ENCODE results near the gene TSTD1. TPM values are rescaled to one million over a fixed set of nuclear protein-coding genes. Genes with fewer than 3 reads are reported as not detected.
"Not testable (repeated sequence)": the region's sequence is repeated elsewhere in the genome, so short reads cannot be mapped to it uniquely, and the experiment has no call there.

The TSTD1 gene
- total and polyA plus RNA-seq, 9 donors: 22.4 to 36.7 (median 26.1) TPM

DNA sequence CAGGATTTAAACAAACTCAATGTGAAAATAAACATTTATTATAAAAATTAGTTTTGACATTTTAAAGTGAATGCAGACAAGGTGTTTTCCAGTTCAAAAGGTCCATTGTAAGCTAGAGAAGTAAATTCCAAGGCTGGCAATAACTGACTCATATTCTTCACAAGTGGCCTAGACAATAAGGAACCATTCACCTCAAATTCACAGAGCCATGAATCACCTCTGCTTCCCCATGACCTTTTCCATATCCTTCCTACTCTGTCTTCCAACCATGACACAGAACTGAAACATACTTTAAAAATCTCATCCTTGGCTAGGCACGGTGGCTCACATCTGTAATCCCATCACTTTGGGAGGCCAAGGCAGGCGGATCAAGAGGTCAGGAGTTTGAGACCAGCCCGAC is 42.6 kb downstream of the TSTD1 start:
- H3K27ac ChIP-seq (ENCODE audit: low read length): no peak overlapping the region
- H3K4me3 ChIP-seq (ENCODE audit: low read length): no peak overlapping the region
- no peaks in the 10 kb centered on the region for H3K27me3 ChIP-seq (ENCODE audit: control insufficient read depth, insufficient read depth, low read length)
- WGBS (ENCODE audit: insufficient coverage): 82% methylated on average over 2 of the region's 3 CpGs
- H3K9me3 ChIP-seq (replicated peaks; ENCODE audit: control insufficient read depth, low read depth, low read length): no peaks in the 10 kb centered on the region
- H3K4me1 ChIP-seq (ENCODE audit: control insufficient read depth, insufficient read depth, low read length): no peaks in the 10 kb centered on the region
- peaks cover 17% of the 10 kb centered on the region for H3K36me3 ChIP-seq (ENCODE audit: control insufficient read depth, insufficient read depth, low read length)
- DNase-seq: no peak

DNA sequence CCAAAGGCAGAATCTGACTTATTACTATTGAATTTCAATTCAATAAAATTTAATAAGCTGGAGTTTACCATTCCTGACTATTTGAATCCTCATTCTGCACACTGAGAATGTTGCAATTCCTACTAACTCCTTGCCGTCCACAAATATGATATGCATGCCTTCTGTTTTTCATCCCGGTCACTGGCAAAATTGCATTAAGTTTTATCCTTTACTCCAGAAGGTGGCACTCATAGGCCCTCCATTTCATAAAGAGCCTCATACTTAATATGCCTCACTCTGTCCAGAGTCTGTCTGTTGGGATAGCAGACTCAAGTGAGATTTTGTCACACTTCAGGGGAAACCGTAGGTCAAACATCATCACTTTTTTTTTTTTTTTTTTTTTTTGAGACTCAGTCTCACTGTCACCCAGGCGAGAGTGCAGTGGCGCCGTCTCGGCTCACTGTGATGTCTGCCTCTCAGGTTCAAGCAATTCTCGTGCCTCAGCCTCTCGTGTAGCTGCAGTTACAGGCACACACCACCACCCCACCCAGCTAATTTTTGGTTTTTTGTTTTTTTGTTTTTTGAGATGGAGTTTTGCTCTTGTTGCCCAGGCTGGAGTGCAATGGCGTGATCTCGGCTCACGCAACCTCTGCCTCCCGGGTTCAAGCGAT is 45.1 kb downstream of the TSTD1 start:
- no peak overlapping the region for H3K27ac ChIP-seq (ENCODE audit: low read length)
- H3K4me3 ChIP-seq (ENCODE audit: low read length): no peak overlapping the region
- H3K9me3 ChIP-seq (replicated peaks; ENCODE audit: control insufficient read depth, low read depth, low read length): no peaks in the 10 kb centered on the region
- no peaks in the 10 kb centered on the region for H3K27me3 ChIP-seq (ENCODE audit: control insufficient read depth, insufficient read depth, low read length)
- H3K4me1 ChIP-seq (ENCODE audit: control insufficient read depth, insufficient read depth, low read length): no peaks in the 10 kb centered on the region
- peaks cover 6% of the 10 kb centered on the region for H3K36me3 ChIP-seq (ENCODE audit: control insufficient read depth, insufficient read depth, low read length)
- WGBS (ENCODE audit: insufficient coverage): 6% methylated on average over 3 of the region's 14 CpGs
- DNase-seq: peak; percentile 59

- not testable (repeated sequence) for H3K27ac ChIP-seq (ENCODE audit: low read length); DNase-seq; H3K9me3 ChIP-seq (replicated peaks; ENCODE audit: control insufficient read depth, low read depth, low read length); H3K4me3 ChIP-seq (ENCODE audit: low read length); H3K27me3 ChIP-seq (ENCODE audit: control insufficient read depth, insufficient read depth, low read length); H3K36me3 ChIP-seq (ENCODE audit: control insufficient read depth, insufficient read depth, low read length); H3K4me1 ChIP-seq (ENCODE audit: control insufficient read depth, insufficient read depth, low read length)
- 88% methylated on average over 2 of the region's 4 CpGs for WGBS (ENCODE audit: insufficient coverage)
Measured at GRCh38 chr1:160992036-160992435, 46.7 kb downstream of the TSTD1 start.

Other genes with a start within 250 kb of the TSTD1 start
- gene LY9, start 242.8 kb downstream of the TSTD1 start, total RNA-seq: 0.13 TPM
- gene LY9, start 242.8 kb downstream of the TSTD1 start, polyA plus RNA-seq (ENCODE audit: insufficient read depth in 1 of 8, insufficient read length in 8 of 8, low replicate concordance in 1 of 8): under 1 TPM in 7 of 8 donors, not detected in 1; 0.08 to 0.42 (median 0.16) TPM
- 0.13 TPM for gene CD244, start 176.1 kb downstream of the TSTD1 start, total RNA-seq
- gene CD244, start 176.1 kb downstream of the TSTD1 start, polyA plus RNA-seq (ENCODE audit: insufficient read depth in 1 of 8, insufficient read length in 8 of 8, low replicate concordance in 1 of 8): 1 to 10 TPM in 1 of 8 donors, under 1 TPM in 7; 0.16 to 1.3 (median 0.30) TPM
- gene ITLN1, start 153.8 kb downstream of the TSTD1 start, total RNA-seq: 0.13 TPM
- 1 to 10 TPM in 2 of 8 donors, under 1 TPM in 4, not detected in 2; 0.19 to 8.6 (median 0.37) TPM for gene ITLN1, start 153.8 kb downstream of the TSTD1 start, polyA plus RNA-seq (ENCODE audit: insufficient read depth in 1 of 8, insufficient read length in 8 of 8, low replicate concordance in 1 of 8)
- gene ITLN2, start 84.2 kb downstream of the TSTD1 start, total RNA-seq: not detected
- under 1 TPM in 1 of 8 donors, not detected in 7; 0.56 TPM for gene ITLN2, start 84.2 kb downstream of the TSTD1 start, polyA plus RNA-seq (ENCODE audit: insufficient read depth in 1 of 8, insufficient read length in 8 of 8, low replicate concordance in 1 of 8)
- 11.7 TPM for gene F11R, start 17.8 kb downstream of the TSTD1 start, total RNA-seq
- gene F11R, start 17.8 kb downstream of the TSTD1 start, polyA plus RNA-seq (ENCODE audit: insufficient read depth in 1 of 8, insufficient read length in 8 of 8, low replicate concordance in 1 of 8): 10 to 100 TPM in 7 of 8 donors, 1 to 10 TPM in 1; 8.9 to 28.0 (median 12.7) TPM
- 46.9 TPM for gene USF1, start 7.0 kb upstream of the TSTD1 start, total RNA-seq
- gene USF1, start 7.0 kb upstream of the TSTD1 start, polyA plus RNA-seq (ENCODE audit: insufficient read depth in 1 of 8, insufficient read length in 8 of 8, low replicate concordance in 1 of 8): 10 to 100 TPM; 34.9 to 42.5 (median 37.9) TPM
- gene ARHGAP30, start 30.9 kb upstream of the TSTD1 start, total RNA-seq: 1.3 TPM
- gene ARHGAP30, start 30.9 kb upstream of the TSTD1 start, polyA plus RNA-seq (ENCODE audit: insufficient read depth in 1 of 8, insufficient read length in 8 of 8, low replicate concordance in 1 of 8): 1 to 10 TPM; 2.7 to 3.4 (median 2.9) TPM
- 0.04 TPM for gene NECTIN4, start 50.6 kb upstream of the TSTD1 start, total RNA-seq
- gene NECTIN4, start 50.6 kb upstream of the TSTD1 start, polyA plus RNA-seq (ENCODE audit: insufficient read depth in 1 of 8, insufficient read length in 8 of 8, low replicate concordance in 1 of 8): 1 to 10 TPM in 1 of 8 donors, under 1 TPM in 6, not detected in 1; 0.05 to 6.1 (median 0.10) TPM
- gene KLHDC9, start 59.4 kb upstream of the TSTD1 start, total RNA-seq: 1.0 TPM
- gene KLHDC9, start 59.4 kb upstream of the TSTD1 start, polyA plus RNA-seq (ENCODE audit: insufficient read depth in 1 of 8, insufficient read length in 8 of 8, low replicate concordance in 1 of 8): 1 to 10 TPM in 2 of 8 donors, under 1 TPM in 6; 0.23 to 1.5 (median 0.64) TPM
- 29.5 TPM for gene PFDN2, start 79.1 kb upstream of the TSTD1 start, total RNA-seq
- 10 to 100 TPM; 70.9 to 93.0 (median 74.8) TPM for gene PFDN2, start 79.1 kb upstream of the TSTD1 start, polyA plus RNA-seq (ENCODE audit: insufficient read depth in 1 of 8, insufficient read length in 8 of 8, low replicate concordance in 1 of 8)
- 29.1 TPM for gene NIT1, start 79.1 kb upstream of the TSTD1 start, total RNA-seq
- gene NIT1, start 79.1 kb upstream of the TSTD1 start, polyA plus RNA-seq (ENCODE audit: insufficient read depth in 1 of 8, insufficient read length in 8 of 8, low replicate concordance in 1 of 8): 10 to 100 TPM; 26.7 to 34.3 (median 30.2) TPM
- 16.8 TPM for gene DEDD, start 93.7 kb upstream of the TSTD1 start, total RNA-seq
- 10 to 100 TPM; 36.1 to 48.1 (median 40.7) TPM for gene DEDD, start 93.7 kb upstream of the TSTD1 start, polyA plus RNA-seq (ENCODE audit: insufficient read depth in 1 of 8, insufficient read length in 8 of 8, low replicate concordance in 1 of 8)
- gene UFC1, start 115.0 kb upstream of the TSTD1 start, total RNA-seq: 79.8 TPM
- 100 to 1,000 TPM in 7 of 8 donors, 10 to 100 TPM in 1; 90.7 to 132 (median 107) TPM for gene UFC1, start 115.0 kb upstream of the TSTD1 start, polyA plus RNA-seq (ENCODE audit: insufficient read depth in 1 of 8, insufficient read length in 8 of 8, low replicate concordance in 1 of 8)
- 10.4 TPM for gene USP21, start 120.5 kb upstream of the TSTD1 start, total RNA-seq
- gene USP21, start 120.5 kb upstream of the TSTD1 start, polyA plus RNA-seq (ENCODE audit: insufficient read depth in 1 of 8, insufficient read length in 8 of 8, low replicate concordance in 1 of 8): 10 to 100 TPM; 24.6 to 36.2 (median 26.3) TPM
- gene PPOX, start 127.5 kb upstream of the TSTD1 start, total RNA-seq: 22.4 TPM
- 10 to 100 TPM; 16.1 to 28.6 (median 22.3) TPM for gene PPOX, start 127.5 kb upstream of the TSTD1 start, polyA plus RNA-seq (ENCODE audit: insufficient read depth in 1 of 8, insufficient read length in 8 of 8, low replicate concordance in 1 of 8)
- 16.7 TPM for gene B4GALT3, start 138.5 kb upstream of the TSTD1 start, total RNA-seq
- gene B4GALT3, start 138.5 kb upstream of the TSTD1 start, polyA plus RNA-seq (ENCODE audit: insufficient read depth in 1 of 8, insufficient read length in 8 of 8, low replicate concordance in 1 of 8): 10 to 100 TPM; 22.3 to 29.8 (median 23.5) TPM
- 7.8 TPM for gene ADAMTS4, start 160.1 kb upstream of the TSTD1 start, total RNA-seq
- gene ADAMTS4, start 160.1 kb upstream of the TSTD1 start, polyA plus RNA-seq (ENCODE audit: insufficient read depth in 1 of 8, insufficient read length in 8 of 8, low replicate concordance in 1 of 8): 10 to 100 TPM in 4 of 8 donors, 1 to 10 TPM in 4; 8.6 to 14.1 (median 10.6) TPM
- gene NDUFS2, start 163.4 kb upstream of the TSTD1 start, total RNA-seq: 84.4 TPM
- 100 to 1,000 TPM; 134 to 163 (median 146) TPM for gene NDUFS2, start 163.4 kb upstream of the TSTD1 start, polyA plus RNA-seq (ENCODE audit: insufficient read depth in 1 of 8, insufficient read length in 8 of 8, low replicate concordance in 1 of 8)
- gene FCER1G, start 176.3 kb upstream of the TSTD1 start, total RNA-seq: 6.9 TPM
- 10 to 100 TPM; 13.2 to 24.9 (median 20.4) TPM for gene FCER1G, start 176.3 kb upstream of the TSTD1 start, polyA plus RNA-seq (ENCODE audit: insufficient read depth in 1 of 8, insufficient read length in 8 of 8, low replicate concordance in 1 of 8)
- gene APOA2, start 184.7 kb upstream of the TSTD1 start, total RNA-seq: 1.7 TPM
- gene APOA2, start 184.7 kb upstream of the TSTD1 start, polyA plus RNA-seq (ENCODE audit: insufficient read depth in 1 of 8, insufficient read length in 8 of 8, low replicate concordance in 1 of 8): 10 to 100 TPM in 2 of 8 donors, 1 to 10 TPM in 1, under 1 TPM in 2, not detected in 3; 0.17 to 31.3 (median 1.7) TPM
- 9.3 TPM for gene TOMM40L, start 187.1 kb upstream of the TSTD1 start, total RNA-seq
- 10 to 100 TPM in 2 of 8 donors, 1 to 10 TPM in 6; 8.7 to 11.0 (median 9.6) TPM for gene TOMM40L, start 187.1 kb upstream of the TSTD1 start, polyA plus RNA-seq (ENCODE audit: insufficient read depth in 1 of 8, insufficient read length in 8 of 8, low replicate concordance in 1 of 8)
- gene NR1I3, start 199.2 kb upstream of the TSTD1 start, total RNA-seq: not detected
- 1 to 10 TPM in 6 of 8 donors, under 1 TPM in 2; 0.50 to 1.5 (median 1.1) TPM for gene NR1I3, start 199.2 kb upstream of the TSTD1 start, polyA plus RNA-seq (ENCODE audit: insufficient read depth in 1 of 8, insufficient read length in 8 of 8, low replicate concordance in 1 of 8)
- 0.04 TPM for gene PCP4L1, start 219.8 kb upstream of the TSTD1 start, total RNA-seq
- gene PCP4L1, start 219.8 kb upstream of the TSTD1 start, polyA plus RNA-seq (ENCODE audit: insufficient read depth in 1 of 8, insufficient read length in 8 of 8, low replicate concordance in 1 of 8): 1 to 10 TPM in 1 of 8 donors, under 1 TPM in 6, not detected in 1; 0.13 to 1.2 (median 0.37) TPM